Neutrophil (primary cell): ENCODE measurements around the gene STAG3.
"Not testable (repeated sequence)": the region's sequence is repeated elsewhere in the genome, so short reads cannot be mapped to it uniquely, and the experiment has no call there.

Experiments
- H3K27ac ChIP-seq: fragments of 200-600 bp; sonication (generic); 2 replicates; pipeline ENCODE4 v1.5.1; 2016; ENCODE audit warnings: mild to moderate bottlenecking, moderate library complexity
- H3K27me3 ChIP-seq: fragments of 200-600 bp; sonication (generic); 2 replicates; pipeline ENCODE4 v1.6.0; 2016; ENCODE audit warnings: mild to moderate bottlenecking
- H3K36me3 ChIP-seq: fragments of 200-600 bp; sonication (generic); 2 replicates; pipeline ENCODE4 v1.5.1; 2017
- H3K4me1 ChIP-seq, 2 experiments: fragments of 200-600 bp in 1 of 2; sonication (generic) in 1 of 2; 1 replicate in 1 of 2; 2 replicates in 1 of 2; pipeline versions ENCODE4 v1.5.1 to v1.6.1; 2013 to 2016; ENCODE audit warnings: low read depth in 1 of 2, low read length in 1 of 2, mild to moderate bottlenecking in 1 of 2, moderate library complexity in 1 of 2; ENCODE audit not compliant: control insufficient read depth in 1 of 2, insufficient read depth in 1 of 2
- H3K4me3 ChIP-seq, 2 experiments: fragments of 200-600 bp in 1 of 2; sonication (generic) in 1 of 2; 1 replicate in 1 of 2; 2 replicates in 1 of 2; pipeline ENCODE4 v1.5.1; 2013 to 2016; ENCODE audit warnings: low read depth in 1 of 2, low read length in 1 of 2, mild to moderate bottlenecking in 1 of 2, moderate library complexity in 1 of 2
- H3K9me3 ChIP-seq: fragments of 200-600 bp; sonication (generic); 2 replicates; pipeline ENCODE4 v1.5.1; 2016
- CTCF ChIP-seq: fragments of 200-600 bp; sonication (generic); IDR thresholded peaks from 2 replicates; pipeline ENCODE4 v1.5.1; 2016; ENCODE audit warnings: antibody characterized with exemption

Gene STAG3

GRCh38 chr7:100132697-100133151, 45.0 kb upstream of the STAG3 start:
- peak; percentile 96 for TF ChIP-seq CTCF
- Histone ChIP-seq H3K4me3 (no peak overlapping the region), H3K9me3 (no peaks in the 10 kb centered on the region), H3K27me3 (peaks cover 16% of the 10 kb centered on the region), H3K36me3 (no peaks in the 10 kb centered on the region), H3K4me1 (peaks cover 17% of the 10 kb centered on the region in 2 experiments), H3K27ac (no peak overlapping the region)

- no peak overlapping the region for H3K4me3 ChIP-seq
- peak overlapping the region; percentile 70 for H3K27ac ChIP-seq
- peaks cover 47 to 52% of the 10 kb centered on the region in 2 experiments for H3K4me1 ChIP-seq
- TF ChIP-seq CTCF, result no peak
- no peaks in the 10 kb centered on the region for H3K36me3 ChIP-seq
- H3K9me3 ChIP-seq, result no peaks in the 10 kb centered on the region
- no peaks in the 10 kb centered on the region for H3K27me3 ChIP-seq
Observed at GRCh38 chr7:100137851-100138760, 39.6 kb upstream of the STAG3 start.

- peak overlapping the region; percentile 94 for H3K27ac ChIP-seq
- no peaks in the 10 kb centered on the region for H3K9me3 ChIP-seq
- peaks cover 59 to 65% of the 10 kb centered on the region in 2 experiments for H3K4me1 ChIP-seq
- H3K4me3 ChIP-seq, result peak overlapping the region; percentile 43 to 52
- no peaks in the 10 kb centered on the region for H3K36me3 ChIP-seq
- H3K27me3 ChIP-seq, result no peaks in the 10 kb centered on the region
- TF ChIP-seq CTCF, result no peak
Observed at GRCh38 chr7:100141555-100141949, 36.2 kb upstream of the STAG3 start.

DNA sequence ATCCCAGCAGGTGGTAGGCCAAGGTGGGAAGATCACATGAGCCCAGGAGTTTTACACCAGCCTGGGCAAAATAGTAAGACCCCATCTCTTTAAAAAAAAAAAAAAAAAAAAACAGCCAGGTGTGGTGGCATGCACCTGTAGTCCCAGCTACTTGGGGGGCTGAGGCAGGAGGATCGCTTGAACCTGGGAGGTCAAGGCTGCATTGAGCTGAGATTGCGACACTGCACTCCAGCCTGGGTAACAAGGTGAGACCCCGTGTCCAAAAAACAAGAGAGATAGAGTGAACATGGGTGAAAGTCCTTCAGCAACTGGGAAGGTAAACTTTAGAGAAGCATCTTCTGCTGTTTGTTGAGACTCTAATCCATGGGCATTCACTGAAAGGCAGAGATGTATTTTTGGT, 35.3 kb upstream of the STAG3 start:
- no peaks in the 10 kb centered on the region for H3K9me3 ChIP-seq
- H3K36me3 ChIP-seq, result no peaks in the 10 kb centered on the region
- no peaks in the 10 kb centered on the region for H3K27me3 ChIP-seq
- no peak for TF ChIP-seq CTCF
- peak overlapping the region in 1 of 2 experiments; percentile 43 for H3K4me3 ChIP-seq
- peaks cover 68 to 74% of the 10 kb centered on the region in 2 experiments for H3K4me1 ChIP-seq
- peak overlapping the region; percentile 94 for H3K27ac ChIP-seq

DNA sequence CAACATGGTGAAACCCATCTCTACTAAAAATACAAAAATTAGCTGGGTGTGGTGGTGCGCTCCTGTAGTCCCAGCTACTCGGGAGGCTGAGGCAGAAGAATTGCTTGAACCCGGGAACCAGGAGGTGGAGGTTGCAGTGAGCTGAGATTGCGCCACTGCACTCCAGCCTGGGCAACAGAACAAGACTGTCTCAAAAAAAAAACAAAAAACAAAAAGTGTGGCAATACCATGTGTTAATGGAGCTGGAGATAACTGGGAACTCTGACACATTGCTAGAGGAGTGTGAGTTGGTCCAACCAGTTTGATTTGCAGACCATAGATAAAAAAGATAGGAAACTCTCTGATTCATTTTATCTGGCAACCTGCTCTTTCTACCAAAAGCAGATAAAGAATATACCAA, 31.4 kb upstream of the STAG3 start:
- peak overlapping the region; percentile 86 for H3K27ac ChIP-seq
- H3K27me3 ChIP-seq, H3K9me3 ChIP-seq, H3K36me3 ChIP-seq: not testable (repeated sequence)
- H3K4me3 ChIP-seq, result peak overlapping the region in 1 of 2 experiments; percentile 21
- peaks cover 68 to 71% of the 10 kb centered on the region in 2 experiments for H3K4me1 ChIP-seq

DNA sequence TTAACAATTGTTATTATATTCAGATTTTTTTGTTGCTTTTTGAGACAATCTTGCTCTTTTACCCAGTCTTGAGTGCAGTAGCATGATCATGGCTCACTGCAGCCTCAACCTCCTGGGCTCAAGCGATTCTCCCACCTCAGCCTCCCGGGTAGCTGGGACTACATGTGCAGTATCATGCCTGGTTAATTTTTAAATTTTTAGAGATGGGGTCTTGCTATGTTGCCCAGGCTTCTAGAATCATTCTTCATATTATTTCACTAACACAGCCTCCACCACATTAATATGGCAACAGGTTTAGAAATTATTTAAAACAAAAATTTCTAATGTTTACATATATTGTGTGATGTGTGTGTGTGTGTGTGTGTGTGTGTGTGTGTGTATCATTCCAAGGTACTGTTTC, 30.4 kb upstream of the STAG3 start:
- H3K4me1 ChIP-seq, result peaks cover 68 to 71% of the 10 kb centered on the region in 2 experiments
- peaks cover 14% of the 10 kb centered on the region for H3K36me3 ChIP-seq
- no peaks in the 10 kb centered on the region for H3K9me3 ChIP-seq
- no peaks in the 10 kb centered on the region for H3K27me3 ChIP-seq
- peak overlapping the region in 1 of 2 experiments; percentile 21 for H3K4me3 ChIP-seq
- no peak for TF ChIP-seq CTCF
- H3K27ac ChIP-seq, result peak overlapping the region; percentile 86
